Jurkat, Clone E6-1 (cell line): ENCODE measurements around the gene MAPK12.

Source experiments
- DNase-seq: peaks from one replicate; pipeline ENCODE4 v3.0.0-alpha.2; 2011; ENCODE audit warnings: low read depth, low spot score
- H3K4me3 ChIP-seq: 2 replicates; pipeline ENCODE4 v1.5.1; 2011; ENCODE audit warnings: mild to moderate bottlenecking, low read length, control low read depth, moderate library complexity

MAPK12 gene

GRCh38 chr22:50272044-50272802, 10.7 kb upstream of the MAPK12 start:
- no peak overlapping the region for H3K4me3 ChIP-seq
- no peak for DNase-seq

- DNase-seq = no peak
- H3K4me3 ChIP-seq = peak overlapping the region; percentile 58
Measured at GRCh38 chr22:50271519-50271970, 10.1 kb upstream of the MAPK12 start.

GRCh38 chr22:50270666-50271394, 9.3 kb upstream of the MAPK12 start:
- peak overlapping the region; percentile 58 for H3K4me3 ChIP-seq
- DNase-seq = no peak

- H3K4me3 ChIP-seq = peak within 1 kb of the TSS; percentile 58
- DNase-seq = no peak
Measured at GRCh38 chr22:50269970-50270665, 8.6 kb upstream of the MAPK12 start, which contains the start of gene MAPK11. Gene MAPK11 (minus strand): TSS chr22:50270380. CDS start chr22:50270292, 88 bp downstream.

- no peak for DNase-seq
- peak overlapping the region; percentile 58 for H3K4me3 ChIP-seq
Measured at GRCh38 chr22:50269573-50269969, 8.1 kb upstream of the MAPK12 start.

- DNase-seq = no peak
Measured at GRCh38 chr22:50268655-50269113, 7.2 kb upstream of the MAPK12 start.

GRCh38 chr22:50267591-50268390, 6.3 kb upstream of the MAPK12 start:
- DNase-seq = no peak
- H3K4me3 ChIP-seq = no peak overlapping the region

More at GRCh38 chr22:50268655-50269113, 7.2 kb upstream of the MAPK12 start:
- H3K4me3 ChIP-seq = no peak overlapping the region

- DNase-seq = no peak
- no peak overlapping the region for H3K4me3 ChIP-seq
Measured at GRCh38 chr22:50266994-50267393, 5.5 kb upstream of the MAPK12 start.

- no peak overlapping the region for H3K4me3 ChIP-seq
- no peak for DNase-seq
Measured at GRCh38 chr22:50264946-50265669, 3.6 kb upstream of the MAPK12 start.

- H3K4me3 ChIP-seq = no peak overlapping the region
- DNase-seq = no peak
Measured at GRCh38 chr22:50264104-50264745, 2.7 kb upstream of the MAPK12 start.

GRCh38 chr22:50262973-50263617, 1.6 kb upstream of the MAPK12 start:
- no peak for DNase-seq
- no peak overlapping the region for H3K4me3 ChIP-seq

- H3K4me3 ChIP-seq = no peak overlapping the region
- no peak for DNase-seq
Measured at GRCh38 chr22:50262460-50262911, 1.0 kb upstream of the MAPK12 start.

GRCh38 chr22:50260801-50261614, 475 bp downstream of the MAPK12 start:
- no peak for DNase-seq
- H3K4me3 ChIP-seq = peak overlapping the region; percentile 47

GRCh38 chr22:50260434-50260800, 1.1 kb downstream of the MAPK12 start:
- peak overlapping the region; percentile 47 for H3K4me3 ChIP-seq
- no peak for DNase-seq

GRCh38 chr22:50259302-50259701, 2.2 kb downstream of the MAPK12 start:
- H3K4me3 ChIP-seq = no peak overlapping the region
- no peak for DNase-seq
